NCI-H526 (cell line): Measurements from ENCODE around the gene FBH1.
"Not testable (repeated sequence)": the region's sequence is repeated elsewhere in the genome, so short reads cannot be mapped to it uniquely, and the experiment has no call there.

ENCODE experiments used
- DNase-seq, 2 experiments: peaks; one replicate each; lab custom pipeline; 2025; lab: John Stamatoyannopoulos, UW

FBH1 gene

GRCh38 chr10:5876181-5876768, 13.8 kb upstream of the FBH1 start:
- no peak for DNase-seq

- DNase-seq: not testable (repeated sequence)
These were observed 13.0 kb upstream of the FBH1 start for GRCh38 chr10:5877041-5877440.

- DNase-seq: no peak
These were observed 7.1 kb upstream of the FBH1 start for GRCh38 chr10:5882961-5883360.

GRCh38 chr10:5885619-5886018, 4.4 kb upstream of the FBH1 start:
- DNase-seq: no peak

- no peak for DNase-seq
These were observed 3.0 kb upstream of the FBH1 start for GRCh38 chr10:5887029-5887428.

GRCh38 chr10:5887641-5888040, 2.4 kb upstream of the FBH1 start:
- no peak for DNase-seq

GRCh38 chr10:5888351-5888750, 1.7 kb upstream of the FBH1 start:
- DNase-seq: peak in 1 of 2 experiments; percentile 12

GRCh38 chr10:5888843-5889623, 1.0 kb upstream of the FBH1 start:
- peak in 1 of 2 experiments; percentile 71 for DNase-seq

GRCh38 chr10:5890452-5890915, 441 bp downstream of the FBH1 start:
- DNase-seq: peak in 1 of 2 experiments; percentile 27

- DNase-seq: no peak
These were observed 966 bp downstream of the FBH1 start for GRCh38 chr10:5891009-5891408.

- DNase-seq: no peak
These were observed 2.0 kb downstream of the FBH1 start for GRCh38 chr10:5892007-5892406.

- no peak for DNase-seq
These were observed 3.3 kb downstream of the FBH1 start for GRCh38 chr10:5893321-5893720.

- DNase-seq: no peak
These were observed 4.4 kb downstream of the FBH1 start for GRCh38 chr10:5894403-5894802.

GRCh38 chr10:5894873-5895272, 4.8 kb downstream of the FBH1 start:
- no peak for DNase-seq

GRCh38 chr10:5895365-5895764, 5.3 kb downstream of the FBH1 start:
- no peak for DNase-seq

GRCh38 chr10:5895804-5896203, 5.8 kb downstream of the FBH1 start:
- DNase-seq: no peak

GRCh38 chr10:5896208-5897052, 6.4 kb downstream of the FBH1 start:
- no peak for DNase-seq

- no peak for DNase-seq
These were observed 7.0 kb downstream of the FBH1 start for GRCh38 chr10:5897053-5897340.

GRCh38 chr10:5897504-5897903, 7.5 kb downstream of the FBH1 start:
- DNase-seq: no peak

- DNase-seq: no peak
These were observed 8.1 kb downstream of the FBH1 start for GRCh38 chr10:5898163-5898562.

GRCh38 chr10:5900247-5900646, 10.2 kb downstream of the FBH1 start:
- DNase-seq: no peak

GRCh38 chr10:5902511-5903274, 12.7 kb downstream of the FBH1 start:
- no peak for DNase-seq
